ENCODE measurements around the gene CENPV.

- TF ChIP-seq CTCF (IDR thresholded peaks at IDR 0.05): no peak
- no peak for TF ChIP-seq POLR2A (IDR thresholded peaks at IDR 0.05)
- TF ChIP-seq POLR2AphosphoS5 (IDR thresholded peaks at IDR 0.05): no peak
Measured at GRCh38 chr17:16371742-16372141, 18.5 kb upstream of the CENPV start.

Measured in breast epithelium (tissue), 3 donors.